Putamen (tissue), 1 donor: Measurements from ENCODE around the gene FDCSP.
"Not testable (repeated sequence)": the region's sequence is repeated elsewhere in the genome, so short reads cannot be mapped to it uniquely, and the experiment has no call there.

Experiments used
- DNase-seq: peaks from one replicate; pipeline ENCODE4 v3.0.0-alpha.2; 2016; ENCODE audit warnings: low spot score

The FDCSP gene

GRCh38 chr4:70239884-70240591, 14.1 kb downstream of the FDCSP start:
- DNase-seq: no peak

GRCh38 chr4:70242297-70242696, 16.4 kb downstream of the FDCSP start, which contains the start of gene CSN3:
CSN3 (plus strand) TSS chr4:70242597; CDS start chr4:70244820, 2,223 bp downstream.
- DNase-seq: not testable (repeated sequence)

- no peak for DNase-seq
Observed at GRCh38 chr4:70243091-70243490, 17.2 kb downstream of the FDCSP start.

- DNase-seq: no peak
Observed at GRCh38 chr4:70251250-70251944, 25.5 kb downstream of the FDCSP start.

GRCh38 chr4:70251945-70252277, 26.0 kb downstream of the FDCSP start:
- no peak for DNase-seq

GRCh38 chr4:70269674-70270073, 43.8 kb downstream of the FDCSP start:
- DNase-seq: no peak

- peak; percentile 2 for DNase-seq
Observed at GRCh38 chr4:70277121-70277520, 51.2 kb downstream of the FDCSP start.

GRCh38 chr4:70280567-70280966, 54.6 kb downstream of the FDCSP start:
- DNase-seq: no peak
